Trophoblast cell (in vitro differentiated cells and primary cell): Measurements from ENCODE around the gene RPL37A.
A peak's percentile ranks its signal among the peaks of the same experiment; 100 is the strongest.

Experiments used
- DNase-seq, 2 donors: peaks; one replicate each; pipeline ENCODE4 v3.0.0-alpha.2; 2016
- H2AFZ ChIP-seq: 2 replicates; pipeline ENCODE4 v1.6.1; 2013; ENCODE audit warnings: low read length, moderate library complexity, mild to moderate bottlenecking; ENCODE audit not compliant: insufficient read depth, poor library complexity
- H2AK5ac ChIP-seq: 2 replicates; pipeline ENCODE4 v1.6.1; 2013; ENCODE audit warnings: mild to moderate bottlenecking, low read length
- H2BK120ac ChIP-seq: 2 replicates; pipeline ENCODE4 v1.6.1; 2013; ENCODE audit warnings: low read length, mild to moderate bottlenecking, moderate library complexity; ENCODE audit not compliant: insufficient read depth, poor library complexity
- H2BK12ac ChIP-seq: 2 replicates; pipeline ENCODE4 v1.6.1; 2013; ENCODE audit warnings: mild to moderate bottlenecking, low read length, moderate library complexity
- H2BK5ac ChIP-seq: 2 replicates; pipeline ENCODE4 v1.6.1; 2013; ENCODE audit warnings: low read length, low read depth, moderate library complexity, mild to moderate bottlenecking; ENCODE audit not compliant: poor library complexity
- H3K14ac ChIP-seq: 2 replicates; pipeline ENCODE4 v1.6.1; 2013; ENCODE audit warnings: mild to moderate bottlenecking, low read length
- H3K18ac ChIP-seq: 2 replicates; pipeline ENCODE4 v1.6.1; 2013; ENCODE audit warnings: mild to moderate bottlenecking, low read length
- H3K23ac ChIP-seq: 2 replicates; pipeline ENCODE4 v1.6.1; 2013; ENCODE audit warnings: low read length
- H3K27ac ChIP-seq: 2 replicates; pipeline ENCODE4 v1.5.1; 2013; ENCODE audit warnings: low read depth, mild to moderate bottlenecking, inconsistent platforms, low read length, moderate library complexity
- H3K27me3 ChIP-seq: 2 replicates; pipeline ENCODE4 v1.6.1; 2013; ENCODE audit warnings: inconsistent platforms, mild to moderate bottlenecking, low read length, moderate library complexity; ENCODE audit not compliant: insufficient read depth
- H3K36me3 ChIP-seq, 2 experiments: 1 replicate in 1 of 2; 2 replicates in 1 of 2; pipeline ENCODE4 v1.6.1; 2013; ENCODE audit warnings: low read length in 2 of 2, mild to moderate bottlenecking in 2 of 2, moderate library complexity in 1 of 2; ENCODE audit not compliant: insufficient read depth in 2 of 2, control insufficient read depth in 1 of 2
- H3K4ac ChIP-seq: 2 replicates; pipeline ENCODE4 v1.6.1; 2013; ENCODE audit warnings: low read depth, mild to moderate bottlenecking, low read length, moderate library complexity
- H3K4me1 ChIP-seq, 2 experiments: 1 replicate in 1 of 2; 2 replicates in 1 of 2; pipeline ENCODE4 v1.6.1; 2013; ENCODE audit warnings: low read length in 2 of 2, mild to moderate bottlenecking in 2 of 2, moderate library complexity in 1 of 2; ENCODE audit not compliant: insufficient read depth in 2 of 2, control insufficient read depth in 1 of 2
- H3K4me2 ChIP-seq: 2 replicates; pipeline ENCODE4 v1.6.1; 2013; ENCODE audit warnings: inconsistent platforms, mild to moderate bottlenecking, low read length, moderate library complexity
- H3K4me3 ChIP-seq: 2 replicates; pipeline ENCODE4 v1.5.1; 2013; ENCODE audit warnings: mild to moderate bottlenecking, low read depth, low read length, inconsistent platforms
- H3K79me1 ChIP-seq: one replicate; pipeline ENCODE4 v1.6.1; 2013; ENCODE audit warnings: low read length
- H3K79me2 ChIP-seq: 2 replicates; pipeline ENCODE4 v1.6.1; 2013; ENCODE audit warnings: low read length, mild to moderate bottlenecking; ENCODE audit not compliant: control insufficient read depth, insufficient read depth, poor library complexity
- H3K9ac ChIP-seq: 2 replicates; pipeline ENCODE4 v1.6.1; 2013; ENCODE audit warnings: mild to moderate bottlenecking, low read length
- H3K9me3 ChIP-seq: 2 replicates; pipeline ENCODE4 v1.6.1; 2013; ENCODE audit warnings: low read depth, mild to moderate bottlenecking, control low read depth, inconsistent platforms, low read length; ENCODE audit not compliant: insufficient read depth
- H4K12ac ChIP-seq: 2 replicates; pipeline ENCODE4 v1.6.1; 2013; ENCODE audit warnings: low read depth, mild to moderate bottlenecking, low read length, moderate library complexity
- H4K8ac ChIP-seq: 2 replicates; pipeline ENCODE4 v1.6.1; 2013; ENCODE audit warnings: low read depth, mild to moderate bottlenecking, low read length, moderate library complexity
- H4K91ac ChIP-seq: one replicate; pipeline ENCODE4 v1.6.1; 2013; ENCODE audit warnings: low read depth, mild to moderate bottlenecking, low read length, moderate library complexity
- WGBS: extraction: QIAGEN DNeasy Blood & Tissue Kit; methylation state at CpG from one replicate; pipeline ENCODE4 v1.1.7; 2013; ENCODE audit warnings: missing lambda C conversion rate; ENCODE audit not compliant: insufficient read length, insufficient coverage; ENCODE audit errors: extremely low coverage; 5-methylcytosine and 5-hydroxymethylcytosine counted together

RPL37A gene

GRCh38 chr2:216503159-216503629, 4.5 kb downstream of the RPL37A start:
- Histone ChIP-seq H3K9ac (no peak overlapping the region), H3K18ac (no peak overlapping the region), H3K36me3 (peaks cover 18 to 44% of the 10 kb centered on the region in 2 experiments), H3K4me1 (peaks cover 0 to 5% of the 10 kb centered on the region in 2 experiments), H2BK120ac (no peak overlapping the region), H3K14ac (no peak overlapping the region), H3K79me1 (peaks cover 9% of the 10 kb centered on the region), H2AK5ac (no peak overlapping the region), H3K9me3 (no peaks in the 10 kb centered on the region), H3K27me3 (no peaks in the 10 kb centered on the region), H3K4ac (no peak overlapping the region), H3K79me2 (peaks cover 7% of the 10 kb centered on the region), H4K12ac (no peak overlapping the region), H2BK5ac (no peak overlapping the region), H3K4me3 (peak overlapping the region; percentile 30), H4K8ac (no peak overlapping the region), H2AFZ (no peak overlapping the region), H3K27ac (no peak overlapping the region), H3K23ac (no peak overlapping the region), H2BK12ac (no peak overlapping the region), H3K4me2 (no peak overlapping the region), H4K91ac (no peak overlapping the region)
- no CpG with 5 or more reads among the region's 6 CpGs for WGBS
- no peak for DNase-seq

GRCh38 chr2:216503697-216504375, 5.2 kb downstream of the RPL37A start:
- Histone ChIP-seq H2BK5ac (no peak overlapping the region), H2BK12ac (no peak overlapping the region), H4K12ac (no peak overlapping the region), H3K23ac (no peak overlapping the region), H3K4me3 (no peak overlapping the region), H3K18ac (no peak overlapping the region), H2AK5ac (no peak overlapping the region), H3K79me2 (peaks cover 5% of the 10 kb centered on the region), H4K8ac (no peak overlapping the region), H3K14ac (no peak overlapping the region), H2AFZ (no peak overlapping the region), H3K9me3 (no peaks in the 10 kb centered on the region), H3K79me1 (peaks cover 5% of the 10 kb centered on the region), H4K91ac (no peak overlapping the region), H3K27me3 (no peaks in the 10 kb centered on the region), H3K4ac (no peak overlapping the region), H3K27ac (no peak overlapping the region), H3K36me3 (peaks cover 18 to 44% of the 10 kb centered on the region in 2 experiments), H3K4me1 (peaks cover 0 to 4% of the 10 kb centered on the region in 2 experiments), H2BK120ac (no peak overlapping the region), H3K4me2 (no peak overlapping the region), H3K9ac (no peak overlapping the region)
- no CpG with 5 or more reads among the region's 5 CpGs for WGBS
- DNase-seq: no peak

- H2AFZ ChIP-seq: no peak overlapping the region
- H3K23ac ChIP-seq: no peak overlapping the region
- no peak overlapping the region for H2BK5ac ChIP-seq
- H3K79me2 ChIP-seq: no peaks in the 10 kb centered on the region
- H3K9ac ChIP-seq: no peak overlapping the region
- H2BK120ac ChIP-seq: no peak overlapping the region
- H4K12ac ChIP-seq: no peak overlapping the region
- H3K14ac ChIP-seq: no peak overlapping the region
- no peak overlapping the region for H2BK12ac ChIP-seq
- H3K4ac ChIP-seq: no peak overlapping the region
- no peak overlapping the region for H2AK5ac ChIP-seq
- no peak overlapping the region for H4K91ac ChIP-seq
- peaks cover 18 to 44% of the 10 kb centered on the region in 2 experiments for H3K36me3 ChIP-seq
- no peak overlapping the region for H3K18ac ChIP-seq
- WGBS: no CpG with 5 or more reads among the region's 1 CpG
- no peaks in the 10 kb centered on the region for H3K79me1 ChIP-seq
- H3K9me3 ChIP-seq: no peaks in the 10 kb centered on the region
- H3K4me1 ChIP-seq: peaks cover 0 to 4% of the 10 kb centered on the region in 2 experiments
- H4K8ac ChIP-seq: no peak overlapping the region
- no peaks in the 10 kb centered on the region for H3K27me3 ChIP-seq
- H3K4me3 ChIP-seq: no peak overlapping the region
- no peak overlapping the region for H3K4me2 ChIP-seq
- H3K27ac ChIP-seq: no peak overlapping the region
- DNase-seq: no peak
Observed at GRCh38 chr2:216504376-216504762, 5.7 kb downstream of the RPL37A start.

GRCh38 chr2:216505133-216506106, 6.8 kb downstream of the RPL37A start:
- Histone ChIP-seq H3K9ac (no peak overlapping the region), H2AK5ac (no peak overlapping the region), H2AFZ (no peak overlapping the region), H3K4me2 (no peak overlapping the region), H2BK12ac (no peak overlapping the region), H3K27me3 (no peaks in the 10 kb centered on the region), H3K4me1 (no peaks in the 10 kb centered on the region), H3K9me3 (no peaks in the 10 kb centered on the region), H4K8ac (no peak overlapping the region), H4K91ac (no peak overlapping the region), H3K27ac (no peak overlapping the region), H3K79me1 (no peaks in the 10 kb centered on the region), H2BK120ac (no peak overlapping the region), H3K4me3 (no peak overlapping the region), H3K79me2 (no peaks in the 10 kb centered on the region), H2BK5ac (no peak overlapping the region), H3K14ac (no peak overlapping the region), H3K36me3 (peaks cover 16 to 38% of the 10 kb centered on the region in 2 experiments), H3K4ac (no peak overlapping the region), H3K18ac (no peak overlapping the region), H3K23ac (no peak overlapping the region), H4K12ac (no peak overlapping the region)
- WGBS: no CpG with 5 or more reads among the region's 15 CpGs
- DNase-seq: no peak
